Fibroblast of upper back skin (primary cell): ENCODE data around the gene SERGEF.
A peak's percentile ranks its signal among the peaks of the same experiment; 100 is the strongest.

Experiments used
- DNase-seq: peaks from one replicate; pipeline ENCODE4 v3.0.0-alpha.2; 2013

SERGEF gene

DNA sequence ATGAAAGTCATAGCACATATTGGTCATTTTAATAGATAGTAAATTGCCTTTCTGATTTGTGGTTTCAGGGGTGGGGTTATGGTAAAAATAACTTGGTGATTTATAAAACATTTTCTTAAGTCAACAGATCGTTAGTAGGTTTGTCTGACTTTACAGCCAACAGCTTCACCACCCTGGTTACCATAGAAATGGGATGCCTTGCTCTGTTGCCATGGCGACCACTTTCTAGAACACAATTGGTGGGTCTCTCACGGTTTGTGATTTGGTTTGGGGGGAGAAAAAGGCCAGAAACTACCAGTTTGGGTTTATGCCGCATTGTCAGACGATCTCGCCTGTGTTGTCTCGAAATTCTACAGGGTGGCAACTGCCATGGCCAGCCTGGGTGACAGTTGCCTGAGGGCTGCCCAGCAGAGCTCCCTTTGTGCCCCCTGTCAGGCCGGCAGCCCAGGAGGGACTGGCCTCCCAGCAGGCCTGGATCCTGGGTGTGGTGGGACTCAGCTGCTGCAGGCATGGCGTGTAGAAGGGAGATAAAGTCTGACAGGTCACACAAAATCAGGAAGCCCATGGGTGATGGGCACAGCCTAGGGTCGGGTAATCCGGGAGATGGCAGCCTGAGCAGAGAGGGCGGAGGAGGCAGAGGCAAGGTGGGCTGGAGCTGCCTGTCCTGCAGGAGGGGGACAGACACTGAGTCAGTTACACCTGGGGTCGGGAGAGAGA, 247.3 kb downstream of the SERGEF start:
- no peak for DNase-seq

DNA sequence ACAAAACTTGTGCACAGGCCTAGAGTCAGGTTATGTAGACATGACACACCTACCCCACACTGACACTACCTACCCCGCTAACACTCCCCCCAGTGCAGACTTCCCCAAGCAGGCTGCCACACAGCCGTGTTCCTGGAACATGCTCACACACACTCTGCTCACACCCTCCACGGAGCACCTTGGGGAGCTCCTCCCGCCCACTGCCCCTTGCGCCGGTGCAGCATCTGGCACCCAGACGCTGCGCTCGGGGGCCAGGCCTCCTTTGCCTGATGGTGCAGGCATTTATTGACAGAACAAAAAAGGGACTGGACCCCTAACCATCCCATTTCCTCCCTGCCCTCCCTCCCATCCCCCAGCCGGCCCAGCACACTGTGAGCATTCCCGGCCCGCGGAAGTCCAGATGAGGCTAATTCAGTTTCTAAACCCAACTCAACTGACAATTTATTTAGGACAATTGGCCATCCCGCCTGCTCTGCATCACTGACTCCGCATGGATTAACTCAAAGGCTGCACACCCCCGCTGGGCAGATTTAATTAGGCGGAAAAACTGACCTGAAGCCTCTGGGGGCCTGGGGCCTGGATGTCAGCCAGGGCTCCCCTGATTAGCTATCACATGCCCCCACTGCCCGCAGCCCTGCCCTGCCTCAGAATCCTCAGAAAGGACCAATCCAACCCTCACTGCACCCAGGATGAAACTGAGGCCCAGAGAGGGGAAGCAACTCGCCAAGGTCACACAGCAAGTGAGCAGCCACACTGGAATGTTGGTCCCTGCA, 248.2 kb downstream of the SERGEF start:
- DNase-seq = no peak

DNA sequence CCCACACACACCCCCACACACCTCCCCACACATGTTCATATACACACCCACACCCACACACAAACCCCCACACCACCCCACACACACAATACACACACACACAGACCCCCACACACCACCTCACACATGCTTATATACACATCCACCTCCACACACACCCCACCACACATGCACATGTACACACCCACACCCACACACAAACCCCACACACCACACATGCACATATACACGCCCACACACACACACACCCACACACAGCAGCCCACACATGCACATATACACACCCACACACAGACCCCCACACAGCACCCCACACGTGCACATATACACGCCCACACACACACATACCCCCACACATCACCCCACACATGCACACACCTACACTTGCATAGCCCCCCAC, 249.1 kb downstream of the SERGEF start:
- DNase-seq = no peak

DNA sequence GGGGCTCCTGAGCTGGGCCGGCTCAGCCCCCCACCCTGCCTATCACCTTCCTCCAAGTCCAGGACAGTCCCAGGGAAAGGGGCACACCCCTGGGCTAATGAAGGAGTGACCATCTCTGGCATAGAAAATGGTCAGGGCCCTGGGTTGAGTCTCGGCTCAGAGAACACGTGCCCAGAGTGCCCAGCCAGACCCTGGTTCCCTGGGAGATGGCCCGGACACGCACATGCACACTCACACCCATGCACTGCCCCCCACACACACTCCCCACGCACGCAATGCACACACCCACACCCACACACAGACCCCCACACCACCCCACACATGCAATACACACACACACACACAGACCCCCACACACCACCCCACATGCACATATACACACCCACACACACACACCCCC, 249.6 kb downstream of the SERGEF start:
- DNase-seq = no peak

DNA sequence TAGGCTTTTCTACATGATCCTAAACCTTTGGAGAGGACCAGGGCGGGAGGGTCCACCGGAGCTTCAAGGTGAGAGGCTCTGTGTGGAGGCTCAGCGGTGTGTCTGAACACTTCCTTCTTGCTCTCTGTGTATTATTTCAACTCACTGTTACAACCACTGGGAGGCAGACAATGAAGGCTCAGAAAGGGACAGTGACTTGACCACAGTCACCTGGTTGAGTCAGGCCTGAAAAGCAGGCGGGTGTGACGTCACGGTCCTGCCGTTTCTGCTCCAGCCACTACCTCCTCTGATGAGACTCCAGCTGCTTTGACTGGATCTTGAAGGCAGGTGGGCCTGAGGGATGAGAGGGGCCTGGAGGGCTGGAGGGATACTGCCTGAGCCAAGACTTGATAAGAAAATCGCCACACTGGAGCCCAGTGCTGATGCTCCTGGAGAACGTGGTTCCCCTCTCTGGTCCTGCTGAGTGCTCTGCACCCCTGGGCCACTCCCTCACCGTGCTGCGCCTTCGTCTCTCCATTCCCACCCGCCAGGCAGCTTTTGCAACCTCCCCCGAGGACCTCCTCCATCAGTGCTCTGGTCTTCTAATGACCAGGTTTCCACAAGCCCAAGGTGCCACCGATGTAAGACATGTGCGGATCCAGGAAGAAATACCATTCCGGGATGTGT, 250.4 kb downstream of the SERGEF start:
- DNase-seq = no peak

DNA sequence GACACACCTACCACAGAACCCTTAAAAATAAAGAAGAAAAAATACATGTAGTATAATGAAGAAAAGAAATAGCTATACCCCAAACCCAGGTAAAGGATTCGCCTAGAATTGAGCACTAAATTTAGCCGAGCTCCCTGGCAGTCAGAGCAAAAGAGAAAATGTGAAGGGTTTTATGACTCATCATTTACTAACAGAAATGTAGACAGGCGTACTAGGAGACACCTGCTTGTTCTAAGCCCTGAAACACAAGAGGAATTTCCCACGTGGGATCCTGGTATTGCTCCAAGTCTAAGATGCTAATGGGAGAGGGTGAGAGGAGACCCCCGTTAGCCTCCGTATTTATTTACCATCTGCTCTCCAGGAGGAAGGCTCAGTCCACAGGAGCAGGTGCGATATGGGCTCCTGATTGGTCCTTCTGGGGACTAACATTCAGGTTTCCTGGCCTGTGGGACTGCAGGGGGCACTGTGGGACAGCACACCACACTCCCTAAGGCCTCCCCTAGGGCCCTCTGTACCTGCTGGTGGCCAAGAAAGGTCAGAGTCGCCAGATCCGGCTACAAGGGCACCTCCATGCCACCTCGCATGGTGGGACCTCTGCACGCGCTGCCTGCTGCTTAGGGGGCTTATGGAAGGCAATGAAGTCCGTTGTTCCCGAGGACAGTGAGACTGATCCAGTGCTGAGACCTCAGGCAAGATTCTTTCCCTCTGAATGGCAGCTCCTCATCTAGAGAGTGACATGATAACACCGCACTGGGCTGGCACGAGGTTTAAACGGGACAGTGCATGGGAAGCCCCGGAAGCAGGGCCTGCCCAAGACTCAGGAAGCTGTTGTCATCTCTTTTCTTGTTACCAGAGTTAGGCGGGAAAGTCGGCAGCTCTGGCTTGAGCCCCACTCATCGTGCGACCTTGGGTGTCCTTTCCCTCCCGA, 252.5 kb downstream of the SERGEF start:
- peak; percentile 12 for DNase-seq

DNA sequence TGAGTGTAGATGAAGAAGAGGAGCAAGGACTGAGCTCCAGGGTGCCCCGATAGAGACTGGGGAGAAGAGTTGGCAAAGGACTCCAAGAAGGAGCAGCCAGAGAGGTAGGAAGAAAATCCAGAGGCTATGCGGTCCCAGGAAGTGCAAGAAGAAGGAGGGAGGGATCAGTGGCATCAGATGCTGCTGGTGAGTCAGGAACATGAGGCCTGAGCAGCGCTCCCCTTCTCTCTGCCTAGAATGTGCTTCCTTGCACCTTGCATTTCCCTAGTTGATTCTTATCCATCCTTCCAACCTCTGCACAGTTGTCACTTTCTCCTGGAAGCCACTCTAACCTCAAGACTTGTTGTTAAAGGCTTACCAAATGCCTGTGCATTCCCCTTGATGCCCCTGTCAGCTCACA, 257.0 kb downstream of the SERGEF start:
- no peak for DNase-seq

GRCh38 chr11:17753641-17754040, 259.2 kb downstream of the SERGEF start:
- no peak for DNase-seq

GRCh38 chr11:17753153-17753552, 259.7 kb downstream of the SERGEF start:
- no peak for DNase-seq

DNA sequence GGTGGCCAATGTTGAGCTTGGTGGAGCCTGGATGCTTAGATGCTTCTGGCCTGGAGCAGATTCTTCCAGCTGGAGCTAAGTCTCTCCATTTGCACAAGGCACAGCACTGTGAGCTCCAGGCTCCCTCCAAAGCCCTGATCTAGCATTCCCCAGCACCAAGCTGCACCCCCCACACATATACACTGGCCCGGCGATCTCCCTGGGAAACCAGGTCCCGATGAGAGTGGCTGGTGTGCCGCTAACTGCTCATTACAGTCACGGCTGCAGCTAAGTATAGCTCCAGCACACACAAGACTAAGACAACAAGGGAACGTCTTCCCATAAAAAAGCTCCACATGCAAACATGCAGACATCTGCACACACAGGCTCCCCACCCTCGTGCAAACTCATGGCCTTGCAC, 260.7 kb downstream of the SERGEF start:
- no peak for DNase-seq

DNA sequence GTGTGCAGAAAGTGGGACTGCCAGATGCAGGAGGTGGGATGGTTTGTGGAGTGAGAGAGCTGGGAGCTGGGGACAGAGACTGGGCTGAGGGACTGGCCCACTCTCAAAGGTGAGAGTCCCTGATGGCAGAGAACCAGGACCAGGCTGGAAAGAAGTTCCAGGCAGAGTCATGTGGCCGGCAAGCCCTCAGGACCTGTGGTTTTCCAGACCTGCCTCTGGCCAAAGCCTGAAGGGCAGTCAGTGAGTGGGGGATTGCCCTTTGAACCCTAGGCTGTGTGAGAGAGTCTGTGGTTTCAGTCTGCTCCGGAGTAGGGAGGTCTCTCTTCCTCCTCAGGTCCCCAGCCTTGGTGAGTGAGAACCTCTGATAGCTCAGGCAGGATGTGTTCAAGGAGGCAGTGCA, 261.3 kb downstream of the SERGEF start:
- no peak for DNase-seq

DNA sequence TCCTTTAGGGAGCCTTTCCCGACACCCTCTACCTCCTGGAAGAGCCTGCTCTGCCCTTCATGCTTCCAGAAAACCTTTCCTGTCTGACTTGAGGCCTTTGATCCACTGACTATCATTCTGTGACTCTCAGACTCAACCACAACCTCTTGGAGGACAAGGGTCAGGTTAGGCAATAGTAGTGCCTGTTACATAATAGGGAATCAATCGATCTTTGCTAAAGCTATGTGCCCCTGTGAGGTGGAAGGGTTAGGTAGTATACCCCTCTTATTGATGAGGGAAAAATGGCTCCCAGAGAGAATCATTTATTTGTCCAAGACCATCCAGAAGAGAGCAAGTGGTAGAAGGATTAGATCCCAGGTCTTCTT, 262.1 kb downstream of the SERGEF start:
- DNase-seq = no peak

GRCh38 chr11:17750013-17750800, 262.6 kb downstream of the SERGEF start:
- DNase-seq = no peak

DNA sequence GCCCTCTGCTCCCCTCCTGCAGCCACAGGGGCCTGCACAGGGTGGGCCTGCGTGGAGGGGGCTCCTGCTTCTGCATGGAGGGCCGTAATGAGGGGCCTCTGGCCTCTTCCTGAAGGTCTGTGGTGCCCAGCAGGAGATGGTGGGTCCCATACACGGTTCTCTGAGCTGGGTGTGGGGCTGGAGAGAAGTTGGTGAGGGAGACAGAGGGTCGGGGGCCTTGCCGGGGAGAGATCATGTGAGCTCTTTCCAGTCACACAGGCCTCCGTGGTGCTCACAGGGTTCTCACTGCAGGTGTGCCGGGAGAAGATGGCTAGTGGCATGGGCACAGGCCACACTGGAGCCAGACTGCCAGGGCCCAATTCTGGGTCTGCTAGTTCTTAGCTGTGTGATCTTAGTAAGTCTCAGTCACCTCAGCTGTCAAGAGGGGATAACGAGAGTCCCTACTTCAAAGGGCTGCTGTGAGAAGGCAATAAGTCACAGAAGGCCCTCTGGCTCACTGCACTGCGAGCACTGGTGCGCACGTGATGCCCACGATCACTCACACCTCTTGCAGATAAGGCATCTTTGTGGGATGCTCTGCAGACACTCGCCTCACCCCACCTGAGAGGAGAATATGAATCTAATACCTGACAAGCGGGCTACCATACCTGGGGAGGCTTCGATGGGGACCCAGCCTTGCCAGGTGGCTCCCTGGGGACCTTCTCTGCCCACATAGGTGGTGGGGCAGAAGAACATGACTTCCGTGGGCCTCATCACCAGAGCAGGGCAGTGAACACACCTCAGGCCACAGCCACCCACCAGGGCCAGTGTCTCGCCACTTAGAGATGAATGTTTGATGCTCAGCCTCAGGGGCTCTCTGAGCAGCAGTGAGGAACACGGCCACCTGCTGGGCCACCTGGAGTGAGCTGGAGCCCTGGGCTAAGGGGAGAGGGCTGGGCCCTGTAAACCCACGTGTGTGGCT, 263.8 kb downstream of the SERGEF start:
- DNase-seq = no peak

DNA sequence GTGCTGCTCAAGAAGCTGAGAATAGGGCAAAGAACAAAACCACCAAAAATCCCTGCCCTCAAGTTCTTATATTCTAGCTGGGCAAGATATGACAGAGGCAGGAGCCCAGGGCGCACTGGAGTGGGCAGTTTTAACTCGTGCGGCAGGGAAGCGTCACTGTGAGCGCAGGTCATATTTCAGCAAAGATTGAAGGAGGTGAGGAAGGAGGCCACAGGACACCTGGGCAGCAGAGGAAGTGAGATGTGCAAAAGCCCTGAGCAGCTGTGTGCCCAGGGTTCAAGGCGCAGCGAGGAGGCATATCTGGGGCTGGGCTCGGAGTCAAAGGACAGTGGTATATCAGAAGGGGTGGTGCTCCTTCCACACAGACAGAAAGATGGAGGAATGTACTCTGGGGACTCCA, 264.8 kb downstream of the SERGEF start:
- no peak for DNase-seq

DNA sequence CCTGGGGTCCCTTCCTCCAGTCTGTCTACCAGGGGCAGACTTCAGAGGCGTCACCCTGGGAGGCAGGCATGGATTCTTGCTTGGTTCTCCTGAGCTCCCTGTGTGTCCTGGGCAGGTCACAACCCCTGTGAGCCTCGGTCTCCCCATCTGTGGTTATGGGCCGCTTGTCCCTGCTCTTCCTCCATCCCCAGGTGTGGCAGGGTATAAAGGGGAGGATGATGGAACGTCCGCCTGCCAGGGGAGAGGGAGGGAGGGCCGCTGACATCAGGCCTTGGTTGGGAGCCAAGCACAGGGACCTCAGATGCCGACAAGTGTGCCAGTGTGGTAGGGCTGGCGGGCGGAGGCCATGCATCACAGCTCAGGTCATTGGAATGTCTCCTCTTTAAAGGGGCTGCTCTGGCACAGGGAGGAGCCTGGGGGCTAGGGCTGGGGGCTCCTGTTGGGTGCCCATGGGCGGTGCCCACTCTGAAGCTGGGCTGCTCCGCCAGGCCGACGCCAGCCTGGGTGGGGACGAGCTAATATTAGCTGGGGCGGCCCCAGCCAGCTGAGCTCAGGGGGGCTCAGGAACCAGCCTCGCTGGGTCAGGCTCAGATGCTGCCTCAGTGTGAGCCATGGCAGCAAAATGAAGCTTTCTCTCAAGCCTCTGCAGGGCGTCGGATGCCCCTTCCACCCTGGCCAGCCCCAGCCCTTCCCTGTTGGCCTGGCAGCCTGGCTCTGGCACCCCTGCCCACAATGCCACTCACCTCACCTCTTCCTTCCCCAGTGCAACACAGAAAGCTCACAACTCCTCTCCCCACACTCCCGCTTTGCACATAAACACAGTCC, 265.5 kb downstream of the SERGEF start:
- DNase-seq = no peak

- DNase-seq = no peak
These were observed 266.8 kb downstream of the SERGEF start for GRCh38 chr11:17746096-17746495.

DNA sequence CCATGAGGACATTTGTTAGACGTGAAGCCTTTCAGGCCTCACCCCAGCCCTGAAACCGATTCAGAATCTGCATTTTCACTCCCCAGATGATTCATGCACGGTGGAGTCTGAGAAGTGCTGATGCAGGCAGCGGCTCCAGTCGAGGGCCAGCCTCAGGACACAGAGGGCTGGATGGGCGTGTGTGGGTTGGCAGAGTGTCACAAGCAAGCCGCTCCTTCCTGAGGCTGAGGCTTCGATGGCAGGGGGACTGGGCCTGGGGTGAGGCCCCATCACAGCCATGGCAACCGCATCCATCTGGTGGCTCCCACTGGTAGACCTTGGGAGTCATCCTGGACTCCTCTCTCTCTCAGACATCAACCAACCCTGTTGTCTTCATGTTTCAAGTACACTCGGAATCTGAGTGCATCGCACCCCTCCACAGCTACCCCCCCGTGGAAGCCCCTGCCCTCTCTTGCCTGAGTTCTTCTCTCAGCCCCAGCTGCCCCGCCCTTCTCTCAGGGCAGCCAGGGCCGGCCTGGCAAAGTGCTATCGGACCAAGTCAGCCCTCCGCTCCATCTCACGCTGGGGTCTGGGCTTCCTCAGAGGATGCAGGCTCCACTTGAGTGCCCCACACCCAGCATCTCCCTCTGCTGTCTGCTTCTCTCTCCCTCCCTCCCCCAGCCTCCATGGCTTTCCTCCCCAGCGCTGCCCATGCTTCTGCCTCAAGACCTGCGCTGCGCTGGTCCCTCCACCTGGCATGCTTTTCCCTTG, 267.6 kb downstream of the SERGEF start:
- no peak for DNase-seq
